ENCODE measurements around the gene HOXD9.

HOXD9 gene

DNA sequence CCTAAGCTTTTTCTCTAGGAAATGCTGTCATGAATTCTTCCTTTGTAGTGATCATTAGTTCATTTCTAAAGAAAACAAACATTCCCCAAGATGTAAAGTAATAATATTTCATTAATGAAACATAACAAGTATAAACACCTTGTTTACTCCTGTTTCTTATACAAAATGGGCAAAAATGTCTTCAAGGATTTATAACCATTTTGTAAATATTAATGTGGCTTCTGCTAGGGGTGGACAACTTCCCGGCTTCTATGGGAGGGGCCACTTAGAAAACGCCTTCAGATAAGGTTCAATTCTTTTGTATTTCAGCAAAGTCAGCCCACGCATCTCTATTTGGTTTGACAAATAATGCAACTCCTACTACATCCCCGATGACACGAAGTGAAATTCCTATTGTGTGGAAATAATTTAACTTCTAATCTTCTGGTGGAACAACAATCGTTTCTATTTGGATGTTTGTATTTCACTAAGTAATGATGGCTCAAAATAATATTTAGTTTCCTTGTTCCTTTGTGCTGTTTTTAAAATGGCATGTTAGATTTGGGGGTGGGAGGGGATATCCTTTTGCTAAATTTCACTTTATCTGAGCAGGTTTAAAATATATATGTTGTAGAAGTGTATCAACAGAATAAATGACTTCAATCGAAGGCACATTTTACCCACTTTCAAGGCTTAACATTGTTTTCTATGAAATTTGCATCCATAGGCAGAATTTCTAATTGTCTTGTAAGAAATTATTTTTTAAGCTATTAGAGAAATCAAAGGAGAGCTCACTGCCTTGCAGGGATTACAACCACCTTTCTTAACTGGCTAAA is 51.3 kb downstream of the HOXD9 start:
- in situ Hi-C loops (cut with MboI; ENCODE audit: low sequenced_read_pairs), result no loop called here

DNA sequence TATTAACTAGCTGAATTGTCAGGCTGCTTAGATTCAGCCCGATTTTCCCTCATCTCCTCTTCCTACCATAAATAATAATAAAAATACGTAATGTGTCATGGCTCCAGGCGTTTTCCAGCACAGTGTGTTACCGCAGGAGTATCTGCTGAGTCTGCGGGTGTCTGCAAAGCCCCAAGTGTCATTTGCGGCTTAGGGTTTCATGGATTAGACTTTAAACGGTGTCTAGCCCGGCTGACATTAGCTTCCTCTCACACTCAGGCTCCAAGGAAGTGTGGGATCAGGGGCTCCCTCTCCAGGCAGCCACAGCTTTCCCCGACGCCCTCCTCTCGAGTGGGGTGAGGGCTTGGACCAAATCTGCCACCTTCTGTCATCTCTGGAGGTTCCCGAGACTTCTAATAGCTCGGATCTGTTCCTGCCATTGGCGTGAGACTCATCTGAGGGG is 51.9 kb downstream of the HOXD9 start:
- in situ Hi-C loops (cut with MboI; ENCODE audit: low sequenced_read_pairs), result no loop called here
